Astrocyte (in vitro differentiated cells and primary cell): ENCODE results near the gene A1BG.
A peak's percentile ranks its signal among the peaks of the same experiment; 100 is the strongest.

Source experiments
- CTCF ChIP-seq: IDR thresholded peaks from 2 replicates; pipeline ENCODE4 v1.5.1; 2011; ENCODE audit warnings: low read depth, mild to moderate bottlenecking, inconsistent platforms, low read length, moderate library complexity; ENCODE audit not compliant: insufficient read depth
- EZH2 ChIP-seq: IDR thresholded peaks from 2 replicates; pipeline ENCODE4 v1.6.1; 2012; ENCODE audit warnings: mild to moderate bottlenecking, low read length, inconsistent platforms; ENCODE audit not compliant: insufficient read depth

GRCh38 chr19:58350001-58350861 is 3.1 kb downstream of the A1BG start:
- TF ChIP-seq EZH2 (peak; percentile 66), CTCF (no peak)
